Cortex of kidney (tissue), 1 donor: ENCODE results near the gene KIF1C.
"Not testable (repeated sequence)": the region's sequence is repeated elsewhere in the genome, so short reads cannot be mapped to it uniquely, and the experiment has no call there.

Experiments used
- DNase-seq: peaks from one replicate; lab custom pipeline; 2025; lab: John Stamatoyannopoulos, UW

Gene KIF1C

GRCh38 chr17:5002121-5002788, 4.5 kb downstream of the KIF1C start:
- no peak for DNase-seq

GRCh38 chr17:5003214-5003867, 5.6 kb downstream of the KIF1C start:
- no peak for DNase-seq

- DNase-seq: no peak
Measured at GRCh38 chr17:5011928-5012327, 14.2 kb downstream of the KIF1C start.

- no peak for DNase-seq
Measured at GRCh38 chr17:5014357-5014756, 16.6 kb downstream of the KIF1C start.

- no peak for DNase-seq
Measured at GRCh38 chr17:5019475-5019956, 21.8 kb downstream of the KIF1C start.

GRCh38 chr17:5020502-5021023, 22.8 kb downstream of the KIF1C start:
- no peak for DNase-seq

- no peak for DNase-seq
Measured at GRCh38 chr17:5022171-5022711, 24.5 kb downstream of the KIF1C start.

GRCh38 chr17:5023588-5024147, 25.9 kb downstream of the KIF1C start:
- no peak for DNase-seq

- no peak for DNase-seq
Measured at GRCh38 chr17:5024604-5025003, 26.9 kb downstream of the KIF1C start.

- no peak for DNase-seq
Measured at GRCh38 chr17:5027299-5027698, 29.5 kb downstream of the KIF1C start.

- DNase-seq: no peak
Measured at GRCh38 chr17:5027916-5028315, 30.2 kb downstream of the KIF1C start.

GRCh38 chr17:5030168-5030567, 32.4 kb downstream of the KIF1C start:
- not testable (repeated sequence) for DNase-seq

- no peak for DNase-seq
Measured at GRCh38 chr17:5031365-5032082, 33.8 kb downstream of the KIF1C start.

- DNase-seq: no peak
Measured at GRCh38 chr17:5032865-5033264, 35.1 kb downstream of the KIF1C start.

GRCh38 chr17:5033352-5034015, 35.7 kb downstream of the KIF1C start:
- DNase-seq: no peak

- DNase-seq: no peak
Measured at GRCh38 chr17:5034063-5034462, 36.3 kb downstream of the KIF1C start.

GRCh38 chr17:5034651-5035050, 36.9 kb downstream of the KIF1C start:
- DNase-seq: no peak

- DNase-seq: no peak
Measured at GRCh38 chr17:5035315-5035714, 37.6 kb downstream of the KIF1C start, which contains the start of gene SLC52A1. TSS of gene SLC52A1 (minus strand) at chr17:5035426. CDS start at chr17:5034606, 820 bp downstream.

GRCh38 chr17:5042157-5043022, 44.6 kb downstream of the KIF1C start:
- DNase-seq: no peak

GRCh38 chr17:5043524-5043923, 45.8 kb downstream of the KIF1C start:
- no peak for DNase-seq
